NCI-H748 treated with DMSO at 0.1 percent for 48 hours (cell line): ENCODE results near the gene PKD1.
A peak's percentile ranks its signal among the peaks of the same experiment; 100 is the strongest.

ENCODE experiments used
- DNase-seq: peaks from one replicate; lab custom pipeline; 2025; lab: John Stamatoyannopoulos, UW

The PKD1 gene

DNA sequence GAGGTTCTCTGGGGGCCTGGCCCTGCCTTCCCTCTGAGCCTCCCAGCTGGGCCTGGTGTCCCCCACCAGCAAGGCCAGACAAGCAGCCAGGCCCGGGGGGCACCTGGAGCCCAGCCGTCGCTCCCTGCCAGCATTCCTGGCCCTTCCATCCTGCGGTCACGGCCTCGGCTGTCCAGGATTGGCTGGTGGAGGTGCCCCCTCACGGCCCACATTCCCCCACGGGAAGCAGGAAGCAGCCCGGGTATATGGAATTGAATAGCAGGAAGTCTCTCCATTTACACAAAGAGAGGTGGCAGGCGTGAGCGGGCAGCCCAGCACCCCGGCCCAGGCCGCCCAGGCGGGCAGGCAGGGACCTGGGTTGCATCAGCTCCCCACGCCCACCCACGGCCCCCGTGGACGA lies 34.4 kb upstream of the PKD1 start:
- DNase-seq, result no peak

DNA sequence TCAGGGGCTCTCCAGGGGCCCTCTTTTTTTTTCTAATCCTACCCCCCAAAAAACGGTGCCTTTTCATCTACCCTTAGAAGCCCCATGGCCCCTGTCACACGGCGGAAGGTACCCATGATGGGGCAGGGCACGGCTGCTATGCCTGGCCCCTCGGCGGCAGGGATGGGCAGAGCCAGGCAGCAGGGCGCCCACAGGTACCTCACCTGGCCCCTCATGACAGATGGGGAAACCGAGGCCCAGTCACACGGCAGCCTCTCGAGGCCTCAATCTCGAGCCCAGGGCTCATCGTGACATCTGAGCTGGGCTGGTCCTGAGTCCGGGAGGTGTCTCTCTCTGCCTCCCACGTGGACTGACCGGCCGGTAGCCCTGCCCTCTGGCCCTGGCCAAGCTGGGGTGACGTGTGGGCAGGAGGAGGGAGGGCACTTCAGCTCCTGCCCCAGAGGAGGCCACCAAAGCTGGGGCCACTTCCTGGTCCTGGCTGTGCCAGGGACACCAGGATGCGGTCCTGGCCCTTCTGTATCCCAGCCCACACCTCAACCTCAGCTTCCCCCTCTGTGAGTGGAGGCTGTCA lies 31.5 kb upstream of the PKD1 start:
- no peak for DNase-seq

DNA sequence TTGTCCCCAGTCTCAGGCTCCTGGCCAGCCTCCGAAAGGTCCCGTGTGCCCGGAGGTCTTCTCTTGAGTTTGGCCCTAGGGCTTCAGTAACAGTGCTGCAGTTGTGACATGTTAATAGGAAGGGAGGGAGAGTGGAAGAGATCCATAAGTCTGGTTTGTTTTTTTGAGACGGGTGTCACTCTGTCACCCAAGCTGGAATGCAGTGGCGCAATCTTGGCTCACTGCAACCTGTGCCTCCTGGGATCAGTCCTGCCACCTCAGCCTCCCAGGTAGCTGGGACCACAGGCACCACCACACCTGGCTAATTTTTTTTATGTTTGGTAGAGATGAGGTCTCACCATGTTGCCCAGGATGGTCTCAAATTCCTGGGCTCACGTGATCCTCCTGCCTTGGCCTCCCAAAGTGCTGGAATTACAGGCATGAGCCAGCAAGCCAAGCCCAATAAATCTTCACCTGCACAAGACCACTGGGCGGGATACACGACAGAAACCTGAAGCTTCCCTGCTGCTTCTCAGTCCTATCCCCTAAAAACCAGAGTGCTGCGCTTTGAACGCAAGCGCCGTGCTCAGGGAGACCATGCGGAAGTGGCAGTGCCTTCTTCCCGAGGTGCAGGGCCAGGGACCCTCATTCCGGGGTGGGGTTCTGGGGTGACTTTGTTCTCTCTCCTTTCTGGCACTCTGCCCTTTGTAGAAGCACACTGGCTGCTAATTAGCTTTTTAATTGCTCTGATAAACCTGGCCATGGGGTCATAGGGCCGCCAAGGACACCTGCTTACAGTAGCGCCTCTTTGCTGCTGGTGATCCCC lies 30.8 kb upstream of the PKD1 start:
- no peak for DNase-seq

DNA sequence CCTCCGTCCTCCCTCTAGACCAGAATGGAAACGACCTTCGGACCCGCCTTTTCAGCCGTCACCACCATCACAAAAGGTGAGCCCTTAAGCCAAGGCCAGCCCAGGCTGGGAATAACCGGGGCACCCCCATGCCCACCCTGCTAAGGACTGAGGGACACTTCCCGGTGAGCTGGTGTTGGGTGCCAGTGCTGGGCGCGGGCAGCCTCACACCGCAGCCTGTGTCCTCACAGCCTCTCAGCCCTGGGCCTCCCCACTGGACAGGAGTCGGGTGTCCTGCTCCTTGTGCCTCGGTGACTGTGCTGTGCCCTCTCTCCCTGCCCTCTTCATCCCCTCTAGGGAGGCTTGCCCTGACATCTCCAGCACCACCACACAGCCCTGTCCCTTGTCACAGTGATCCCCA lies 30.2 kb upstream of the PKD1 start:
- DNase-seq, result no peak

DNA sequence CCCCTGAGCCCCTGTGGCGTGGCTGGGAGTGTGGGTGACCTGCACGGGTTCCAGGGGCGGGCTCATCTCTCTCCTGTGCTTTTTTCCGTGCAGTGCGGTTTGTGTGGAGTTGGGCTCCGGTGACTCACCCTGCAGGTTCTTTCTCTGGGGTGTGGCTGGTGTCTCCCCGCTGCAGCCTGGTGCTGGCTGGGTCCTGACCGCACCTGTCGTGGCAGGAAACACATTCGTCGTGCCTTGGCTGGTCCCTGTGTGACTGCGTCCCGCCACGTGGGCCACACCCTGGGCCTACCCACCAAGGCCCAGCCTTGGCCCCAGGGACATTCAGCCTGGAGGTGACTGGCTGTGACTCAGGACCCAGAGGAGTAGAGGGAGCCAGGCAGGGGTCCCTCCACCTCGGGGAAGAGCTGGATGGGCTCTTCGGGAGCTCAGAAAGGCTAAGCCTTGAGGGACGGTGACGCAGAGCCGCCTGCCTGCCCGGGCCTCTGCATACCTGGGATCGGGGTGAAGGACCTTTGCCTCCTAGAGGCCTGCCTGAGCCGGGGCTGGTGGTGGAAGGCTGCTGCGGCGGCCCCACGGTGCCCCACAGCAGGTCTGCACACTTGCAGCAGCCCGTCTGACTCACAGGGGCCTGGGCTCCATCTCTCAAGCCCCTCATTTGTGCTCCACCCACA lies 27.6 kb upstream of the PKD1 start:
- DNase-seq, result no peak

DNA sequence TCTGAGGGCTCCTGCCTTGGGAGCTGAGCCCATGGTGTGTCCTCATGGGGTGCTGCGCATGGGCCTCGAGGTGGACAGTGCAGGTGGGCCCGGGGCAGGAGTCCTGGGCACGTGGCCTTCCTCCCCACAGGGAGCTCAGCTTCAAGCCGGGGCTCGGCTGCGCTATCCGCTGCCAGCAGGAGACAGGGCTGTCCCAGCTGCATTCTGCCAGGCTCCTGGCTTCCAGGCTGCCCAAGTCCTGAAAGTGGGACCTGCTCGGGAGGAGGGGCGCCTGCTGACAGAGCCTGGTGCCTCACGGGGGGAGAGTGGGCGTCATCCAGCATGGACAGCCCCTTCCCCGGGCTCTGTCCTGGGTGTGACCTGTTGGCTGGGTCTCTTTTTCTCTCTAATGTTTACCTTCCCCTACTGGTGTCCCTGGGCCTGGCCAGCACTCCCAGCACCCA lies 27.0 kb upstream of the PKD1 start:
- DNase-seq, result no peak

DNA sequence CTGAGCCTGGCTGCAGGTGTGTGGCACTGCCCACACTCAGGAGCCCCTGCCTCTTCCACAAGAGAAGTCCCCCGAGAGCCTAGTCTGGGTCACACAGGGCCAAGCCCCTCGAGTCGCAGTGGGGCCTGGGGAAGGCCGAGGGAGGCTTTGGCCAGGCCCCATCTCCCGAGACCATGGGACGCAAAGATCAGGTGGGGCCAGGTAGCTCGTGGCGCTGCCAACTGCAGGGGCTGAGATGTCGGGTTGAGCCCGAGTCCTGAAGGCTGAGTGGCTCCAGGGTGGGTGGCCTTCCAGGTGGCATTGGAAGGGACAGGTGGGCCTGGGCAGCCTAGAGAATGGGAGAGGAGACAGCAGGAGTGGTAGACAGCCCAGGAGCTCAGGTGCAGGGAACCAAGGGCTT lies 26.2 kb upstream of the PKD1 start:
- DNase-seq, result no peak

DNA sequence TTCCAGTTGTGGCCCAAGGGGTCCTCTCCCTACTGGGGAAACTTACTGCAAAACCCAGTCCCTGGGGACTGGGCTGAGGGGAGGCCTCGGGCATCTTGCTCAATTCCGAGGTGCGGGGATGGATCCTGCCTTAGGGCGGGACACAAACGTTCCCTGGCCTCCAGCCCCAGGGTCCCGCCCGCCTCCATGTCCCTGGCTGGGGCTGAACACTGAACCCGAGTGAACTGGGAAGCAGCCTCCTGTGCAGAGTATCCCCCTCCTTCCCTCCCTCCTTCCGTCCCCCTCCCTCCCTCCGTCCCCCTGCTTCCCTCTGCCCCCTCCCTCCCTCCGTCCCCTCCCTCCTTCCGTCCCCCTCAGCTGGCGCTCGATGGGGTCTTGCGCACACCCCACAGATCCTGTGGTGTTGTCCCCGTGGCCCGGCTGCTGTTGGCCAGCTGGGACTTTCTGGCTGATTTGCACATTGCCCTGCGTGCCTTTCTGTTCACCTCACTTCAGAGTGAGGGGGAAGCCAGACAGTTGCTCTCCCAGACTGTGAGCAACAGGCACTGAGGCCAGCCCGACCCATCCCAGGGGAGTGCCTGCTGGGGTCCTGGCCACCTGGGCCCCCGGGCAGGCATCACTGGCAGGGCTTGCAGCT lies 25.3 kb upstream of the PKD1 start:
- no peak for DNase-seq

DNA sequence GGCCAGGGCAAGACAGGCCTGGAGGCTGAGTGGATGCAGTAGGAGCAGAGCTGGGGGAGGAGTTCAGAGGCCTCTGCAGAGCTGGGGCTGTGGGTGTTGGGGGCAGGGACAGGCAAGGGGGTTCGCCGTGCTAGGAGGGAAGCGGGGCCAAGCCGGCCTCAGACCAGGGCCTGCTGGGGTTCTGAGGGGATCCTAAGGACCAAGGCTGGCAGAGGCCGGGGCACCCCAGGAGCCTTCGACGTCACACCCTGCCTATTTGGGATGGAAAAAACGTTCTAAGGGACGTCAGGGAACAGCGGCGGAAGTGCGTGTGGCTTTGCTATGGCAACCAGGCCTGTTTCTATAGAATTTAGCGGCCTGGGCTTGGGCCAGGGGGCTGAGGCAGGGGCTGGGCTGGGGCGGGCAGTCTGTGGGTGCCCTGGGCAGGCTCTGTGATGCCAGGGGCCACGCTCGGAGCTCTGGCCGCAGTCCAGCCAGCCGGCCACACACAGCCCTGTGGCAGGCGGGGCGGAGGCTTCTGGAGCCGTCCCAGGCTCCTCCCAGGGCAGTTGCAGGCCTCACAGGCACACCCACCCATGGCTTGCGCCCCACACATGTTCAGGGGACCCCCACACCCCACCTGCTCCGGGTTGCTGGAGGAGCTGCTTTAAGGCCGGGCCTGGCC lies 23.6 kb upstream of the PKD1 start:
- DNase-seq, result no peak

DNA sequence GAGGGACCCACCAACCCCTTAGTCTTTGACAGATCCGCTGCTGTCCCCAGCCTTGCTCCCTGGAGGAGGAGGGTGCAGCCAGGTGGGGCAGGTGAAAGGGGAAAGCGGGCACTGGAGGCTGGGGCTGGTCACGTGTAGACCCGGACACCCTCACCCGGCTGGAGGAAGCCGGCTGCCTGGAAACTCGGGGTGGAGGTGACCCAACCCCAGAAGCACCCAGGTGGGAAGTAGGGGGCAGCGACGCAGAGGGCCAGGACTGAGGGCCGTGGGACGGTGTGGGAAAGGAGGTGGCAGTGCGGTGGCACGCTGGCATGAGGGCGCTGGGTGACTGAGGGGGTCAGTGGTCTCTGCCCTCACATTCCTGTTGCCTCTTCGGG lies 22.6 kb upstream of the PKD1 start:
- DNase-seq, result no peak

DNA sequence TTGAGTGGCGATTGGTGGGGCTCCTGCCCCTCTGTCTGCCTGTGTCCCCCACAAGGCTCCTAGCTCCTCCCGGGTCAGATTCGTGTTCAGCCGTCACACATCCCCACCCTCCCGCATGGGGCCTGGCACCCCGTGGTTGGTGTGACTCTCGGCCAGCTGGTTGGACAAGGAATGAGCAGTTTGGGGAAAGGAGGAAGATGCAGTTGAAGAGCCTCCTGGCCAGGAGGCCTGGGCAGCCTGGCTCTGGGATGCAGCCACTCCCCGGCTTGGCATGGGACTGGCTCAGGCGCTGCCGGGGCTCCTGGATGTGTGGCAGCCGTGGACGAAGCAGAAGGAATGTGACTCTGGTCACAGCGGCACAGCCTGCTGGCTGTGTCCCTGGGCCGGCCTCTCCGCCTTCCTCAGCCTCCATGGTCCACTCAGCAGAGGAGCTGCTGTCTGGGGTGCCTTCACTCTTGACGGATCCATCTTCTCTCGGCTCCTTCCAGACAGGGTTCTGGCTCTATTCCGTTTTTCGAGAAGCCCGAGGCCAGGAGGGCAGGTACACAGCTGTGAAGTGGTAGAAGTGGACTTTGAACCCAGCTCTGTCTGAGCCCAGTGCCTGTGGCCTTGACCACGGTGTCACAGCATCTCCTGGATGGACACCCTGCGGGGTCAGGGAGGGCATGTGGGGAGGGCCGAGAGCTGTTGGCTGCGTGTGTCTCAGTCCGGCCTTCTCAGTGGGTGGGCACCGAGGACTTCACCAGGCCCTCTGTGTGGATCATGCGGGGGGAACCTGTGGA lies 22.0 kb upstream of the PKD1 start:
- DNase-seq, result no peak

DNA sequence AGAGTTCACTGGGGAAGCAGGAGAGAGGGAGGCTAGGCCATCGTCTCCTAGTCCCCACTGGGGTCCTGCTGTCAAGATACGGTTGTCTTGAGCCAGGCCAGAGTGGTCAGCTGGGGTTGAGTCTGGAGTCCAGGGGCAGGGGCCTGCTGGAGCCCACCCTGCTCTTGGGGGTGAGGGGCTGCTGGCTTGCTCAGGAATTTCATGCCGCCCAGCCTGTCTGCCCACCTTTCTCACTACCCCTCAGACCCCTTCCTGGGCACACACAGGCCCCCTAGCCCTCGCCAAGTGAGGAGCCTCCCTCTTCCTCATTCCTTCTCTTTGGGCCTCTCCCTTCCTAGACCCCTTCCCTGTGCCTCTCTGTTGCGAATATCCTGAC lies 21.1 kb upstream of the PKD1 start:
- DNase-seq, result no peak

DNA sequence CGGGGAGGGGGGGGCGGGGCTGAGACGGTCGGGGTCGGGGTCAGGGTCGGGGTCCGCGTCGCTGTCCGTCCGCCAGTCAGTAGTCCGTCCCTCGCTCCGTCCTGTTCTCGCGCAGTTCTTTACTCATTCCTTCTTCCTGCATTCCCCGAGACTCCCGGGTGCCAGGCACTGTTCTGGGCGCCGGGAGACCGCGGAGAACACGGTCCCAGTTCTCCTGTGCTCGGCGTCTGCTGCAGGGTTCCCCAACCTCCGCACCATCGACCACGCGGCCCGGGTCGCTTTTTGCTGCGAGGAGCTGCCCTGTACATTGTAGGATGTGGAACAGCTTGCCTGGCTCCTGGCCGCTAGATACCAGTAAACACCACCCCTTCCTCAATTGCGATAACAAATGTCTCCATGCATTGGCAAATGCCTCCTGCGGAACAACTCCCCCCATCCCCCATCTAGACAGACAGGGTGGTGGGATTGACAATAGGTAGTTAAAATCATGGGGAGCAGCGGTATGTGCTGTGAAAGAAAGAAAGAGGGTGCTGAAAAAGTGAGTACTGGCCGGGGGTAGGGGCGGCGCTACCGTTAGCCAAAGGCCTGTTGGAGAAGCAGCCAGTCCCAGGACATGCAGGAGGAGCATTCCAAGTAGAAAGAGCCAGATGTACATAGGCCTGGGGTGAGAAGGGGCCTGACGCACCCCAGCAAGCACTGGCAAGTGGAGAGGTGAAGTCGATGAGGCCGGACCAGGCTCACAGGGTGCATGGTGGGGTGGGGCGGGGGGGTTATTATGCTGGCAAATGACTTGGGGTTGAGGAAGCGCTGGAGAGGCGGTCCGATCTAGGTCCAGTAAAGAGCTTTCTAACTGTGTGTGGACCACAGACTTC lies 20.5 kb upstream of the PKD1 start:
- DNase-seq, result no peak

DNA sequence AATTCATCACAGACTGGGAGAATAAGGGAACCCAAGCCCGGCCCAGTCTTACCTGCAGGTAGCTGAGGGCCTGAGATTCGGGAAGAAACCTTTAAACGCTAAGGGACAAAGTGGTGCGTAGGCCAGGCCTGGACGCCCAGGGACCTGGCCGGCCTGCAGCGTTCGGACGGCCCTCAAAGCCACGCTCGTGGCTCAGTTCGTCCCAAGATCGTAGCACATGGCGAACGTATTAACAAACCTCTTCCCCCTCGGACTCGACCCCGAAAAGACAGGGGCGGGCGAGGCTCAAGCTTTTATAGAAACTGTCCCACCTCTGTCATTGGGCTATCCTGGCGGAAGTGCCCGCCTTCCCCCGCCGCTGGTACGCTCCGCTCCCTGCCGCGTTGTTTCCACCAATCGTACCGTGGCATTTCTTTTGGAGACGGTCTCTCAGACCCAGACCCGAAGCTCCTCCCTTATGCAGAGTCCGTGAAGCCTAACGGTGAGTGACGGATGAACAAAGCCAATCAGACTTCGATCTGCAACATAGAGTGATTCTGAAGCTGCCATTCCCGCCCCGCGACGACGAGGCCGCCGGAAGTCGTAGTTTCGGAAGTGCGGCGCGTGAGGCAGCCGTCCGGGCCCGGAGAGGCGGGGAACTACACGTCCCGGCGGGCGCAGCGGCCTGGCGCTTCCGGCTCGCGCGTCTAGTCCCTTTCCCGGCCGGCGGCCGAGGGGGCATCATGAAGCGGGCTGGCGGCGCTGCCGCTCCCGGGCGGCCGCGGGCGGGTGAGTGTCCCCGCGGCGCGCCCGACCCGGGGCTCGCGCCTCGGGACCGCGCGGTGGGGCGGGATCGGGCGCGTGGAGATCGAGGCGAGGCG lies 19.6 kb upstream of the PKD1 start, which contains the start of gene TRAF7:
TSS of gene TRAF7 (plus strand) at position 692 of the 860 bp plus-strand sequence. CDS start 8,139 bp downstream, outside the sequence.
- DNase-seq, result peak; percentile 97

DNA sequence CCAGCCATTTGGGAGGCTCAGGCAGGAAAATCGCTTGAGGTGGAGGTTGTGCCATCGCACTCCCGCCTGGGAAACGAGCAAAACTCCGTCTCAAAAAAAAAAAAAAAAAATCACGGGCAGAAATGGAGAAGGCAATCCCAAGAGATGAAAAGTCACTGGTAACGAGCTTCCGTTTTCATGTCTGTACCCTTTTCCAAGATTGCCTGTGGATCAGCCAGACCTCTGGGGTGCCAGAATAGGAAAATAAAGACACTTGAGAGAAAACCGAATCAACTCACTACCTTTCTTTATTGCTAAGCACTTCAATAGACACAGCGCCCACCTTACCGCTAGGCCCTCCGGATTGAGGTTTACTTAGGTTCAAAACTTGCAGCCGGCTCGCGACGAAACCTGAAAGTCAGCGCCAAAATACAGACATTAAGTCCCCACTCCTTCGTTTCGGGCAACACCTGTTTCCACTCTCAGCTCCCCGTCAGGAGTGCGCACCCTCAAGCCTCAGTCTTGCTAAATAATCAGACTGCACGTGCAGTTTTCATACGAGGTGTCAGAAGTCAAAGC lies 18.9 kb upstream of the PKD1 start:
- no peak for DNase-seq

DNA sequence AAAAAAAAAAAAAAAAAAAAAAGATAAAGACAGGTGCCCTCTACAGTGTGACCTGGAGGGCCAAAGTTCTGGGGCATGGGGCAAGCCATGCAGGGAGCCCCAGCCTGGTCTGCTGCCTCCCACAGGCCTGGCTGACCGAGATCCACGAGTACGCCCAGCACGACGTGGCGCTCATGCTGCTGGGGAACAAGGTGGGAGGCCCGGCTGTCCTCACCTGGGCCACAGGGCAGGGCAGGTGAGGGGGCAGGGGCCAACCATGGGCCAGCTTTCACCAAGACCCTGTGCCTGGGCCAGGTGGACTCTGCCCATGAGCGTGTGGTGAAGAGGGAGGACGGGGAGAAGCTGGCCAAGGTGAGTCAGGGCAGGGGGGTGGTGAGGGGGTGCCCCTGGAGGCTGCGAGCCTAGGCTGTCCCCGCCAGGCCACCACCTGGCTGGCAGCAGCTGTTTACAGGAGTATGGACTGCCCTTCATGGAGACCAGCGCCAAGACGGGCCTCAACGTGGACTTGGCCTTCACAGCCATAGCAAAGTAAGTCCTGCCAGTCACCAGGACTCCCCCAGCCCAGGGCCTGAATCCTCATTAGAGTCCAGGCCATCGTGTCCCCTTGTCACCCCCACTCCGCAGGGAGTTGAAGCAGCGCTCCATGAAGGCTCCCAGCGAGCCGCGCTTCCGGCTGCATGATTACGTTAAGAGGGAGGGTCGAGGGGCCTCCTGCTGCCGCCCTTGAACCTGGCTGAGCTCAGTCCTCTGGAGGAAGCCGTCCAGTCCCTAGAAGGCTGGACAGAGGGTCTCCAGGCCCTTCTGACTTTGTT lies 17.2 kb upstream of the PKD1 start:
- DNase-seq, result no peak

DNA sequence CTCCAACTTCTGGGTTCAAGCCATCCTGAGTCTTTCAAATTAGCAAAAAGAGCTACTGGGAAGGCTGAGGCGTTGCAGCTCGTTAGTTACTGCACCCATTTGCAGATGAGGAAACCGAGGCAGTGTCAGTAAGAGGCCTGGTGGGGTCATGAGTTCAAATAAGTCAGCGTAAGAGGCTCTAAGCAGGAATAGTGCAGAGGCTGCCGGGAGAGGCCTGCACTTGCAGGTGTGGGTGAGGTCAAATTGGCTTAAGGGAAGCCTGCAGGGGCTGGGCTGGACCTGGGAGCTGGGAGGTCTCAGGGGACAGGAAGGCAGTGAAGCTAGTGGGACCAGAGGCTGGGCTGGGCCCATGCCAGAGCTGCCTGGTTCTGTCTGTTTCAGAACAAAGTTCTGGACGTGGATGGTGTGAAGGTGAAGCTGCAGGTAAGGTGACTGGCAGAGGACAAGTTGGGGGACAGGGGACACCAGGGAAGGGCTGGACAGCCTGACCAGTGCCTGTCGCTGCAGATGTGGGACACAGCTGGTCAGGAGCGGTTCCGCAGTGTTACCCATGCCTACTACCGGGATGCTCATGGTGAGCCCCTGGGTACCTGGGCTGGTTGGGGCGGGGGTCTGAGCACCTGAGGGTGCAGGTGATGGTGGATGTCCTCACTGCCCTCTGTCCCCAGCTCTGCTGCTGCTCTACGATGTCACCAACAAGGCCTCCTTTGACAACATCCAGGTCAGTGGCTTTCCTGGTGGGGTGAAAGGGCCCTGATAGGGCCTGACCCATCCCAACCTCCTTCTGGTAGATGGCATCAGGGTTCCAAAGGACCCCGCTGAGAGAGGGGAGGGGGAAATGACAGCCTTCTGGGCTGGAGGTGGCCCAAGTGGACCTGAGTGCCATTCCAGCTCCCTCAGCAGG lies 15.7 kb upstream of the PKD1 start:
- DNase-seq, result no peak
